ENCODE results near the gene SLC4A5. TPM values are rescaled to one million over a fixed set of nuclear protein-coding genes. Genes with fewer than 3 reads are reported as not detected.

SLC4A5 gene
- total RNA-seq, 1 donor from 2014 or later: 4.1 TPM

GRCh38 chr2:74259191-74259590 lies 84.0 kb downstream of the SLC4A5 start:
- Mint-ChIP-seq H3K4me1 (ENCODE audit: low read depth) (peaks cover 12% of the 10 kb centered on the region), H3K27ac (no peak overlapping the region), H3K9me3 (ENCODE audit: low read depth) (no peaks in the 10 kb centered on the region), H3K27me3 (peaks cover 3% of the 10 kb centered on the region), H3K4me3 (ENCODE audit: low read depth) (no peak overlapping the region), H3K36me3 (ENCODE audit: insufficient read depth) (peaks cover 1% of the 10 kb centered on the region)
- no peak for TF ChIP-seq CTCF (IDR thresholded peaks at IDR 0.05; ENCODE audit: unreplicated experiment)
- no peak for DNase-seq (ENCODE audit: low spot score, unreplicated experiment)

- peaks cover 3% of the 10 kb centered on the region for H3K4me1 Mint-ChIP-seq (ENCODE audit: low read depth)
- H3K27ac Mint-ChIP-seq: no peak overlapping the region
- no peaks in the 10 kb centered on the region for H3K9me3 Mint-ChIP-seq (ENCODE audit: low read depth)
- TF ChIP-seq CTCF (IDR thresholded peaks at IDR 0.05; ENCODE audit: unreplicated experiment): no peak
- peaks cover 3% of the 10 kb centered on the region for H3K27me3 Mint-ChIP-seq
- H3K36me3 Mint-ChIP-seq (ENCODE audit: insufficient read depth): peaks cover 1% of the 10 kb centered on the region
- no peak overlapping the region for H3K4me3 Mint-ChIP-seq (ENCODE audit: low read depth)
- no peak for DNase-seq (ENCODE audit: low spot score, unreplicated experiment)
These were observed 87.5 kb downstream of the SLC4A5 start for GRCh38 chr2:74255660-74256213.

- TF ChIP-seq CTCF (IDR thresholded peaks at IDR 0.05; ENCODE audit: unreplicated experiment): no peak
- no peak overlapping the region for H3K27ac Mint-ChIP-seq
- H3K27me3 Mint-ChIP-seq: no peaks in the 10 kb centered on the region
- H3K4me1 Mint-ChIP-seq (ENCODE audit: low read depth): no peaks in the 10 kb centered on the region
- H3K4me3 Mint-ChIP-seq (ENCODE audit: low read depth): no peak overlapping the region
- no peak for DNase-seq (ENCODE audit: low spot score, unreplicated experiment)
- H3K9me3 Mint-ChIP-seq (ENCODE audit: low read depth): no peaks in the 10 kb centered on the region
- no peaks in the 10 kb centered on the region for H3K36me3 Mint-ChIP-seq (ENCODE audit: insufficient read depth)
These were observed 89.3 kb downstream of the SLC4A5 start for GRCh38 chr2:74253971-74254310.

GRCh38 chr2:74253306-74253970 lies 89.8 kb downstream of the SLC4A5 start:
- Mint-ChIP-seq H3K27me3 (no peaks in the 10 kb centered on the region), H3K4me1 (ENCODE audit: low read depth) (no peaks in the 10 kb centered on the region), H3K4me3 (ENCODE audit: low read depth) (no peak overlapping the region), H3K9me3 (ENCODE audit: low read depth) (no peaks in the 10 kb centered on the region), H3K27ac (no peak overlapping the region), H3K36me3 (ENCODE audit: insufficient read depth) (no peaks in the 10 kb centered on the region)
- no peak for TF ChIP-seq CTCF (IDR thresholded peaks at IDR 0.05; ENCODE audit: unreplicated experiment)
- DNase-seq (ENCODE audit: low spot score, unreplicated experiment): no peak

- no peak overlapping the region for H3K4me3 Mint-ChIP-seq (ENCODE audit: low read depth)
- H3K27me3 Mint-ChIP-seq: no peaks in the 10 kb centered on the region
- no peak for TF ChIP-seq CTCF (IDR thresholded peaks at IDR 0.05; ENCODE audit: unreplicated experiment)
- H3K9me3 Mint-ChIP-seq (ENCODE audit: low read depth): no peaks in the 10 kb centered on the region
- no peaks in the 10 kb centered on the region for H3K36me3 Mint-ChIP-seq (ENCODE audit: insufficient read depth)
- DNase-seq (ENCODE audit: low spot score, unreplicated experiment): no peak
- H3K4me1 Mint-ChIP-seq (ENCODE audit: low read depth): no peaks in the 10 kb centered on the region
- no peak overlapping the region for H3K27ac Mint-ChIP-seq
These were observed 90.4 kb downstream of the SLC4A5 start for GRCh38 chr2:74252862-74253261.
